IMR-90 (cell line): Measurements from ENCODE around the gene HACD2. TPM values are rescaled to one million over a fixed set of nuclear protein-coding genes. Genes with fewer than 3 reads are reported as not detected.
A peak's percentile ranks its signal among the peaks of the same experiment; 100 is the strongest.

Source experiments
- ATAC-seq: fragments of 200-7000 bp; cut with Tn5 transposase; 2 replicates; pipeline ENCODE4 v1.9.1; 2020; ENCODE audit warnings: low read depth, mild to moderate bottlenecking, moderate library complexity
- BruUV-seq: library from RNA; stranded (reverse); fragments of 400-500 nt; replicated peaks from 2 replicates; lab custom pipeline; 2021; lab: Mats Ljungman, UMichigan
- CTCF ChIA-PET: fragments of 300-600 bp; formaldehyde crosslinking; extraction: SDS; loops from one replicate; lab custom pipeline; 2021; ENCODE audit warnings: antibody characterized with exemption; lab: Yijun Ruan, JAX
- POLR2A ChIA-PET: fragments of 300-600 bp; sonication (Branson Sonifier 250); formaldehyde crosslinking; loops from one replicate; lab custom pipeline; 2022; ENCODE audit warnings: antibody characterized with exemption; ENCODE audit not compliant: unreplicated experiment; lab: Charles Lee
- DNase-seq: peaks from one replicate; pipeline ENCODE4 v3.0.0; 2013
- H2AFZ ChIP-seq: replicated peaks from 2 replicates; pipeline ENCODE3; 2013; ENCODE audit warnings: low read length, mild to moderate bottlenecking; ENCODE audit not compliant: poor library complexity
- H2AK5ac ChIP-seq: 2 replicates; pipeline ENCODE4 v1.6.1; 2013; ENCODE audit warnings: low read depth, low read length, inconsistent platforms
- H2AK9ac ChIP-seq: replicated peaks from 2 replicates; pipeline ENCODE3; 2013; ENCODE audit warnings: mild to moderate bottlenecking, low read depth, low read length, moderate library complexity; ENCODE audit not compliant: poor library complexity
- H2BK120ac ChIP-seq: 2 replicates; pipeline ENCODE4 v1.6.1; 2013; ENCODE audit warnings: low read depth, low read length, inconsistent platforms
- H2BK15ac ChIP-seq: 3 replicates; pipeline ENCODE4 v1.6.1; 2013; ENCODE audit warnings: low read depth, low read length, inconsistent platforms
- H2BK20ac ChIP-seq: 2 replicates; pipeline ENCODE4 v1.6.1; 2013; ENCODE audit warnings: low read depth, mild to moderate bottlenecking, inconsistent platforms, low read length, moderate library complexity
- H2BK5ac ChIP-seq: 2 replicates; pipeline ENCODE4 v1.6.1; 2013; ENCODE audit warnings: mild to moderate bottlenecking, low read depth, low read length, inconsistent platforms; ENCODE audit not compliant: poor library complexity, severe bottlenecking
- H3K14ac ChIP-seq: replicated peaks from 2 replicates; pipeline ENCODE4 v1.6.1; 2013; ENCODE audit warnings: low read depth, low read length, inconsistent platforms
- H3K18ac ChIP-seq: 2 replicates; pipeline ENCODE4 v1.6.1; 2013; ENCODE audit warnings: low read depth, low read length, control low read depth
- H3K23ac ChIP-seq: 2 replicates; pipeline ENCODE4 v1.6.1; 2013; ENCODE audit warnings: low read depth, low read length, inconsistent platforms
- H3K27ac ChIP-seq: 2 replicates; pipeline ENCODE4 v1.5.1; 2013; ENCODE audit warnings: mild to moderate bottlenecking, control low read depth, low read length; ENCODE audit not compliant: insufficient read depth
- H3K27me3 ChIP-seq: 2 replicates; pipeline ENCODE4 v1.6.1; 2013; ENCODE audit warnings: low read length; ENCODE audit not compliant: control insufficient read depth, insufficient read depth
- H3K36me3 ChIP-seq: 2 replicates; pipeline ENCODE4 v1.6.1; 2013; ENCODE audit warnings: low read length, mixed read lengths; ENCODE audit not compliant: control insufficient read depth, insufficient read depth
- H3K4ac ChIP-seq: 2 replicates; pipeline ENCODE4 v1.6.1; 2013; ENCODE audit warnings: low read depth, low read length, inconsistent platforms
- H3K4me1 ChIP-seq: 2 replicates; pipeline ENCODE4 v1.6.1; 2013; ENCODE audit warnings: low read length, mixed read lengths; ENCODE audit not compliant: control insufficient read depth, insufficient read depth
- H3K4me2 ChIP-seq: 2 replicates; pipeline ENCODE4 v1.6.1; 2013; ENCODE audit warnings: low read depth, mild to moderate bottlenecking, control low read depth, low read length, moderate library complexity
- H3K4me3 ChIP-seq: 2 replicates; pipeline ENCODE4 v1.5.1; 2013; ENCODE audit warnings: low read depth, mild to moderate bottlenecking, control low read depth, low read length, moderate library complexity; ENCODE audit not compliant: insufficient read depth
- H3K56ac ChIP-seq: 2 replicates; pipeline ENCODE4 v1.6.1; 2013; ENCODE audit warnings: low read length, inconsistent platforms; ENCODE audit not compliant: insufficient read depth; ENCODE audit errors: extremely low read depth
- H3K79me1 ChIP-seq, 2 experiments: 2 replicates each; pipeline ENCODE4 v1.6.1; 2013; ENCODE audit warnings: low read length in 2 of 2, inconsistent platforms in 1 of 2, low read depth in 1 of 2
- H3K9ac ChIP-seq: 2 replicates; pipeline ENCODE4 v1.6.1; 2013; ENCODE audit warnings: low read depth, low read length, control low read depth
- H3K9me1 ChIP-seq: 2 replicates; pipeline ENCODE4 v1.6.1; 2013; ENCODE audit warnings: low read length, inconsistent platforms; ENCODE audit not compliant: insufficient read depth
- H3K9me3 ChIP-seq: 2 replicates; pipeline ENCODE4 v1.6.1; 2013; ENCODE audit warnings: low read length; ENCODE audit not compliant: control insufficient read depth, insufficient read depth
- H4K20me1 ChIP-seq: 2 replicates; pipeline ENCODE4 v1.6.1; 2013; ENCODE audit warnings: low read length, inconsistent platforms; ENCODE audit not compliant: insufficient read depth
- H4K5ac ChIP-seq: 2 replicates; pipeline ENCODE4 v1.6.1; 2013; ENCODE audit warnings: mild to moderate bottlenecking, low read depth, low read length, control low read depth
- H4K8ac ChIP-seq, 2 experiments: 2 replicates each; pipeline ENCODE4 v1.6.1; 2013; ENCODE audit warnings: low read depth in 2 of 2, low read length in 2 of 2, control low read depth in 1 of 2, inconsistent platforms in 1 of 2
- H4K91ac ChIP-seq: 2 replicates; pipeline ENCODE4 v1.6.1; 2013; ENCODE audit warnings: low read depth, low read length, inconsistent platforms; ENCODE audit not compliant: insufficient read depth
- CEBPB ChIP-seq: IDR thresholded peaks from 2 replicates; pipeline ENCODE4 v1.6.1; 2012; ENCODE audit warnings: low read depth, low read length, improper control_type of control experiment
- CTCF ChIP-seq: conservative IDR thresholded peaks from 2 replicates; pipeline ENCODE4 v1.5.1; 2012; ENCODE audit warnings: mild to moderate bottlenecking, low read depth, low read length, improper control_type of control experiment
- FOS ChIP-seq: fragments of 150-350 bp; IDR thresholded peaks from 2 replicates; pipeline ENCODE4 v1.6.1; 2016; ENCODE audit warnings: low read depth, low read length
- MAZ ChIP-seq: IDR thresholded peaks from 2 replicates; pipeline ENCODE4 v1.6.1; 2012; ENCODE audit warnings: low read depth, mild to moderate bottlenecking, low read length, improper control_type of control experiment, moderate library complexity, borderline replicate concordance
- NFE2L2 ChIP-seq: fragments of 150-350 bp; IDR thresholded peaks from 2 replicates; pipeline ENCODE4 v1.6.1; 2016; ENCODE audit warnings: low read depth, mild to moderate bottlenecking, low read length
- WGBS, 2 experiments: methylation state at CpG; one replicate each; pipeline versions ENCODE4 v1.1.5 to v1.1.7; 2013; ENCODE audit warnings: missing lambda C conversion rate in 2 of 2; ENCODE audit not compliant: insufficient read length in 1 of 2; ENCODE audit errors: extremely low coverage in 2 of 2; 5-methylcytosine and 5-hydroxymethylcytosine counted together
- dilution Hi-C: fragments of 300-500 bp; cut with HindIII; formaldehyde crosslinking; loops from one replicate; pipeline ENCODE4 v1.14.3; 2018; ENCODE audit warnings: low sequenced_read_pairs; ENCODE audit not compliant: unreplicated experiment
- in situ Hi-C: fragments of 300-500 bp; cut with MboI; formaldehyde crosslinking; loops from 3 replicates; pipeline ENCODE4 v1.14.3; 2019; ENCODE audit warnings: low sequenced_read_pairs, inconsistent platforms, mixed read lengths
- intact Hi-C: fragments of 100-400 bp; cut with micrococcal nuclease; formaldehyde crosslinking; loops from 2 replicates; pipeline ENCODE4 v1.10.0; 2022
- polyA plus RNA-seq, 3 experiments: library from polyadenylated mRNA; depleted of rRNA; stranded (reverse); fragments of >200 nt; gene quantifications; 2 replicates each; pipeline ENCODE4 v1.2.3, GENCODE V29; 2012; ENCODE audit warnings: low replicate concordance in 1 of 3
- total RNA-seq: library from RNA; depleted of rRNA; stranded (reverse); fragments of >200 nt; gene quantifications from 2 replicates; pipeline ENCODE4 v1.2.3, GENCODE V29; 2012

Gene HACD2
- total and polyA plus RNA-seq, 2 of the 4 experiments (the other 2 are of a cell fraction) = 21.5 to 22.6 TPM

GRCh38 chr3:123582315-123582714, 2.5 kb downstream of the HACD2 start:
- 0 out of 2 replicates have a peak, but pooled peaks cover 2% of the 10 kb centered on the region for H3K9me1 ChIP-seq
- BruUV-seq = no TSS peak
- H3K4ac ChIP-seq = no peak overlapping the region
- H3K23ac ChIP-seq = no peak overlapping the region; the same call in 1 of the 2 replicates
- in situ Hi-C loops (no loop called here), intact Hi-C loops (no loop called here), dilution Hi-C loops (no loop called here)
- no peaks in the 10 kb centered on the region for H3K9me3 ChIP-seq
- WGBS, 2 experiments = 40% methylated on average over 1 of the region's 3 CpGs; no CpG with 5 or more reads in 1 of the 2 experiments
- no peak overlapping the region for H3K56ac ChIP-seq
- H2AK5ac ChIP-seq = no peak overlapping the region
- H3K27me3 ChIP-seq = no peaks in the 10 kb centered on the region
- ChIA-PET CTCF (interaction anchor here (0.6 kb wide), 1 partner anchor 697 kb away, joined by 3 read pairs; no protein-coding TSS in a partner anchor), POLR2A (no interaction called here)
- peaks cover 10 to 22% of the 10 kb centered on the region in 2 experiments for H3K79me1 ChIP-seq
- H2BK5ac ChIP-seq = no peak overlapping the region
- H2BK20ac ChIP-seq = no peak overlapping the region
- no peak overlapping the region for H4K5ac ChIP-seq
- H4K91ac ChIP-seq = no peak overlapping the region
- TF ChIP-seq CEBPB = peak; percentile 40; the same call in 1 of the 2 replicates
- no peak for TF ChIP-seq FOS
- no peak for TF ChIP-seq MAZ
- TF ChIP-seq NFE2L2 = no peak
- TF ChIP-seq CTCF = no peak
- no peak overlapping the region for H3K9ac ChIP-seq
- H3K4me2 ChIP-seq = no peak overlapping the region
- no peak overlapping the region for H2AFZ ChIP-seq
- DNase-seq (no peak), ATAC-seq (no peak)
- no peak overlapping the region for H2BK15ac ChIP-seq
- no peaks in the 10 kb centered on the region for H3K4me1 ChIP-seq
- H4K8ac ChIP-seq = no peak overlapping the region
- H2AK9ac ChIP-seq = no peak overlapping the region
- H3K36me3 ChIP-seq = peaks cover 4% of the 10 kb centered on the region
- H3K18ac ChIP-seq = no peak overlapping the region
- H3K4me3 ChIP-seq = no peak overlapping the region
- H3K14ac ChIP-seq = no peak overlapping the region
- no peak overlapping the region for H2BK120ac ChIP-seq
- no peak overlapping the region for H3K27ac ChIP-seq
- H4K20me1 ChIP-seq = no peaks in the 10 kb centered on the region
